Measurements from ENCODE around the gene PTRH2.
A peak's percentile ranks its signal among the peaks of the same experiment; 100 is the strongest.

Gene PTRH2

GRCh38 chr17:59707971-59708430, 771 bp upstream of the PTRH2 start:
- peak overlapping the region; percentile 82 to 94 for H3K4me3 ChIP-seq (replicated peaks in 1 of 2; ENCODE audit: low read depth in 2 of 2, low read length in 2 of 2)
- TF ChIP-seq CTCF (IDR thresholded peaks at IDR 0.05; ENCODE audit: low read depth, low read length): no peak
- peak in 1 of 2 donors; percentile 40 for DNase-seq (ENCODE audit: low read depth in 2 of 2)

DNA sequence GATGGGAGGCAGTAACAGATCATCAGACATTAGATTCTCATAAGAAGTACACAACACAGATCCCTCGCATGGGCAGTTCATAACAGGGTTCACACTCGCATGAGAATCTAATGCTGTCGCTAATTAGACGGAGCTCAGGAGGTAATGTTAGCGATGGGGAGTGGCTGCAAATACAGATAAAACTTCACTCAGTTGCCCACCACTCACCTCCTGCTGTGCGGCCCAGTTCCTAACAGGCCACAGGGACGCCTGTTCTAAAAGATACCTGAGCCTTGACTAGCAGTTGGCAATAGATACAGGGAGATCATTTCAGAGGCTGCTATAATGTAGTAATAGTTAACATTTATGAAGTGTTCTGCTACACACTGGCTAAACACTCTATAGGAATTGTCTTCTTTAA, 4.9 kb downstream of the PTRH2 start:
- H3K4me3 ChIP-seq (replicated peaks in 1 of 2; ENCODE audit: low read depth in 2 of 2, low read length in 2 of 2): no peak overlapping the region
- no peak for DNase-seq (ENCODE audit: low read depth in 2 of 2)
- no peak for TF ChIP-seq CTCF (IDR thresholded peaks at IDR 0.05; ENCODE audit: low read depth, low read length)

DNA sequence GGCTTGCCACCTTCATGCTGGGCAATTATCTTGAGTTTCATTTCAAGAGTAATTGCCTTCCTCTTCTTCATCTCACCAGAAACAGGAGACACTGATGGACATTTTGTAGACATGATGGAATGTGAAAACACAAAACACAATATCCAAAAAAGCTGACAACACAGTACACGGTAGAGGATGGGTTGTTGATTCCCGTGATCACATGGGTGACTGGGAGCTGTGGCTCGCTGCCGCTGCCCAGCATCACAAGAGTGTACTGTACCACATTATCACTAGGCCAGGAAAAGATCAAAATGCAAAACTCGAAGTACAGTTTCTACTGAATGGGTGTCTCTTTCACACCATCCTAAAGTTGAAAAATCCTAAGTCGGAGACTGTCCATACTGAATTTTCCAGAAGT, 7.4 kb downstream of the PTRH2 start:
- DNase-seq (ENCODE audit: low read depth in 2 of 2): no peak
- TF ChIP-seq CTCF (IDR thresholded peaks at IDR 0.05; ENCODE audit: low read depth, low read length): no peak
- H3K4me3 ChIP-seq (replicated peaks in 1 of 2; ENCODE audit: low read depth in 2 of 2, low read length in 2 of 2): no peak overlapping the region

- no peak for DNase-seq (ENCODE audit: low read depth in 2 of 2)
- TF ChIP-seq CTCF (IDR thresholded peaks at IDR 0.05; ENCODE audit: low read depth, low read length): no peak
- no peak overlapping the region for H3K4me3 ChIP-seq (replicated peaks in 1 of 2; ENCODE audit: low read depth in 2 of 2, low read length in 2 of 2)
Observed at GRCh38 chr17:59699218-59699617, 8.0 kb downstream of the PTRH2 start.

GRCh38 chr17:59698143-59698542, 9.1 kb downstream of the PTRH2 start:
- H3K4me3 ChIP-seq (replicated peaks in 1 of 2; ENCODE audit: low read depth in 2 of 2, low read length in 2 of 2): no peak overlapping the region
- no peak for DNase-seq (ENCODE audit: low read depth in 2 of 2)
- TF ChIP-seq CTCF (IDR thresholded peaks at IDR 0.05; ENCODE audit: low read depth, low read length): no peak

- no peak for DNase-seq (ENCODE audit: low read depth in 2 of 2)
- no peak for TF ChIP-seq CTCF (IDR thresholded peaks at IDR 0.05; ENCODE audit: low read depth, low read length)
- H3K4me3 ChIP-seq (replicated peaks in 1 of 2; ENCODE audit: low read depth in 2 of 2, low read length in 2 of 2): no peak overlapping the region
Observed at GRCh38 chr17:59696682-59697277, 10.4 kb downstream of the PTRH2 start.

Data from cardiac fibroblast (primary cell).